ENCODE data around the gene PAQR3.

DNA sequence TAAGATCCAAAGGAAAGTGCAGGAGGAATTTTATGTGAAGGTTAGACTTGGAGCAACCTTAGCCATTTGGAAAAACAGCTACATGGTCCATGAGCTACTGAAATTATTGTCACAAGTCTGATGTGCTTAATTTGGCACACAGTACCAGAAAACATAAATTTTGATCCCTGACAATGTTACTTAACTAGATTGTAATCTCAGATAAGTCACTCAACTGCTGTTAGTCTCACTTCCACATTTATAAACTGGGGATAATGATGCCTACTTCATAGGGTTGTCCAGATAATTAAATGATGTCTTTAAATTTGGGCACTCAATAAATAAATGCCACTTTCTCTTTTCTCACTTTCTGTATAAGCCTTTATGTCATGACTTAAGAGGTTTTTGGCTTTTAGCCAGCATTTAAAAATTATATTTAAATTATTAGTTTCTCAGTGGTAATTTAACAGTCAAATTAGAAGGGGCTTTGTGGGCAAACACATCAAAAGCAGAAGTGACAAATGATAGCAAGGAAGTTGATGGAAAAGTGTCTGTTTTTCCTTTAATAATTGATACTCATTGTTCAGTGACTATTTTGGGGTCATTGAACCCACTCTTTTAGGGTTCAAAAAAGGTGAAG lies 58.3 kb downstream of the PAQR3 start:
- TF ChIP-seq EZH2 (IDR thresholded peaks at IDR 0.05), result no peak
- TF ChIP-seq POLR2AphosphoS5 (IDR thresholded peaks at IDR 0.05; ENCODE audit: borderline replicate concordance, low read depth, low read length), result no peak
- no peak for TF ChIP-seq FOXP2 (optimal IDR thresholded peaks at IDR 0.05; ENCODE audit: control extremely low read depth, extremely low read length, insufficient read depth)

Data from SK-N-MC (cell line).